Measurements from ENCODE around the gene FCN2.

Gene FCN2

GRCh38 chr9:134869554-134870300 is 10.9 kb upstream of the FCN2 start:
- DNase-seq: no peak

GRCh38 chr9:134870301-134870694 is 10.3 kb upstream of the FCN2 start:
- no peak for DNase-seq

GRCh38 chr9:134870746-134871662 is 9.6 kb upstream of the FCN2 start:
- DNase-seq: no peak

GRCh38 chr9:134871697-134872340 is 8.8 kb upstream of the FCN2 start:
- no peak for DNase-seq

- DNase-seq: no peak
Observed at GRCh38 chr9:134872482-134873231, 8.0 kb upstream of the FCN2 start.

GRCh38 chr9:134875371-134875770 is 5.2 kb upstream of the FCN2 start:
- no peak for DNase-seq

GRCh38 chr9:134877541-134877940 is 3.1 kb upstream of the FCN2 start:
- DNase-seq: no peak

- DNase-seq: no peak
Observed at GRCh38 chr9:134879664-134880483, 736 bp upstream of the FCN2 start.

GRCh38 chr9:134881313-134881670 is 682 bp downstream of the FCN2 start:
- DNase-seq: no peak

GRCh38 chr9:134882204-134882785 is 1.7 kb downstream of the FCN2 start:
- DNase-seq: no peak

- no peak for DNase-seq
Observed at GRCh38 chr9:134883040-134883782, 2.6 kb downstream of the FCN2 start.

- DNase-seq: no peak
Observed at GRCh38 chr9:134884492-134884891, 3.9 kb downstream of the FCN2 start.

- DNase-seq: no peak
Observed at GRCh38 chr9:134885001-134885678, 4.5 kb downstream of the FCN2 start.

- no peak for DNase-seq
Observed at GRCh38 chr9:134885679-134886412, 5.2 kb downstream of the FCN2 start.

- no peak for DNase-seq
Observed at GRCh38 chr9:134886413-134886913, 5.9 kb downstream of the FCN2 start.

GRCh38 chr9:134887219-134887618 is 6.6 kb downstream of the FCN2 start:
- DNase-seq: no peak

- no peak for DNase-seq
Observed at GRCh38 chr9:134887686-134888602, 7.3 kb downstream of the FCN2 start.

GRCh38 chr9:134888603-134889190 is 8.1 kb downstream of the FCN2 start:
- no peak for DNase-seq
